NOMO-1 (cell line): ENCODE measurements around the gene PDE7B.

Experiments
- DNase-seq, 2 experiments: peaks; one replicate each; lab custom pipeline; 2025; ENCODE audit not compliant: unreplicated experiment in 2 of 2; lab: John Stamatoyannopoulos, UW

Gene PDE7B

GRCh38 chr6:135922746-135923145 lies 71.2 kb downstream of the PDE7B start:
- DNase-seq = no peak

- DNase-seq = no peak
Measured at GRCh38 chr6:135932651-135933050, 81.2 kb downstream of the PDE7B start.

- no peak for DNase-seq
Measured at GRCh38 chr6:135935941-135936601, 84.6 kb downstream of the PDE7B start.

GRCh38 chr6:135936606-135937005 lies 85.1 kb downstream of the PDE7B start:
- no peak for DNase-seq

- no peak for DNase-seq
Measured at GRCh38 chr6:135937106-135937505, 85.6 kb downstream of the PDE7B start.

GRCh38 chr6:135938576-135939207 lies 87.2 kb downstream of the PDE7B start:
- DNase-seq = peak; percentile 30 to 33

GRCh38 chr6:135939208-135939591 lies 87.7 kb downstream of the PDE7B start:
- DNase-seq = no peak

GRCh38 chr6:135940616-135941167 lies 89.2 kb downstream of the PDE7B start:
- DNase-seq = no peak

- no peak for DNase-seq
Measured at GRCh38 chr6:135941275-135942025, 89.9 kb downstream of the PDE7B start.

- DNase-seq = no peak
Measured at GRCh38 chr6:135944120-135944519, 92.6 kb downstream of the PDE7B start.

GRCh38 chr6:135946674-135947073 lies 95.2 kb downstream of the PDE7B start:
- no peak for DNase-seq

GRCh38 chr6:135950669-135951068 lies 99.2 kb downstream of the PDE7B start:
- DNase-seq = no peak

GRCh38 chr6:135951169-135951568 lies 99.7 kb downstream of the PDE7B start:
- peak in 1 of 2 experiments; percentile 67 for DNase-seq

- DNase-seq = no peak
Measured at GRCh38 chr6:135953818-135954217, 102.3 kb downstream of the PDE7B start.

- DNase-seq = no peak
Measured at GRCh38 chr6:135955099-135955498, 103.6 kb downstream of the PDE7B start.

GRCh38 chr6:135962731-135963130 lies 111.2 kb downstream of the PDE7B start:
- DNase-seq = no peak

- DNase-seq = no peak
Measured at GRCh38 chr6:135970750-135971149, 119.2 kb downstream of the PDE7B start.

- DNase-seq = no peak
Measured at GRCh38 chr6:135971351-135971750, 119.8 kb downstream of the PDE7B start.

- DNase-seq = no peak
Measured at GRCh38 chr6:135972150-135972549, 120.6 kb downstream of the PDE7B start.

GRCh38 chr6:135972586-135972985 lies 121.1 kb downstream of the PDE7B start:
- DNase-seq = no peak

GRCh38 chr6:135974426-135974825 lies 122.9 kb downstream of the PDE7B start:
- no peak for DNase-seq

- no peak for DNase-seq
Measured at GRCh38 chr6:135976585-135976984, 125.1 kb downstream of the PDE7B start.
